Activated naive CD8-positive, alpha-beta T cell (primary cell): ENCODE data around the gene EPS8L3.
"Not testable (repeated sequence)": the region's sequence is repeated elsewhere in the genome, so short reads cannot be mapped to it uniquely, and the experiment has no call there.

ENCODE experiments used
- H3K27ac Mint-ChIP-seq: one replicate; pipeline ENCODE4 v1.8.0; 2021; ENCODE audit warnings: mixed read lengths
- H3K27me3 Mint-ChIP-seq: one replicate; pipeline ENCODE4 v1.8.0; 2021; ENCODE audit warnings: mixed read lengths
- H3K36me3 Mint-ChIP-seq: one replicate; pipeline ENCODE4 v1.8.0; 2021; ENCODE audit warnings: mixed read lengths
- H3K4me1 Mint-ChIP-seq: one replicate; pipeline ENCODE4 v1.8.0; 2021; ENCODE audit warnings: low read depth, mixed read lengths
- H3K4me3 Mint-ChIP-seq: one replicate; pipeline ENCODE4 v1.8.0; 2021; ENCODE audit warnings: mild to moderate bottlenecking, mixed read lengths
- H3K9me3 Mint-ChIP-seq: one replicate; pipeline ENCODE4 v1.8.0; 2021; ENCODE audit warnings: low read depth, mixed read lengths

EPS8L3 gene

GRCh38 chr1:109776206-109776835 lies 12.6 kb upstream of the EPS8L3 start:
- Mint-ChIP-seq H3K4me1 (no peaks in the 10 kb centered on the region), H3K9me3 (no peaks in the 10 kb centered on the region), H3K4me3 (no peak overlapping the region), H3K36me3 (peaks cover 5% of the 10 kb centered on the region), H3K27ac (no peak overlapping the region), H3K27me3 (no peaks in the 10 kb centered on the region)

- H3K4me3 Mint-ChIP-seq, result no peak overlapping the region
- H3K27me3 Mint-ChIP-seq, result no peaks in the 10 kb centered on the region
- H3K36me3 Mint-ChIP-seq, result peaks cover under 1% of the 10 kb centered on the region
- H3K9me3 Mint-ChIP-seq, result no peaks in the 10 kb centered on the region
- H3K4me1 Mint-ChIP-seq, result no peaks in the 10 kb centered on the region
- no peak overlapping the region for H3K27ac Mint-ChIP-seq
Measured at GRCh38 chr1:109775398-109775797, 11.7 kb upstream of the EPS8L3 start.

GRCh38 chr1:109773900-109774485 lies 10.3 kb upstream of the EPS8L3 start:
- Mint-ChIP-seq H3K36me3 (no peaks in the 10 kb centered on the region), H3K4me1 (no peaks in the 10 kb centered on the region), H3K27ac (no peak overlapping the region), H3K27me3 (no peaks in the 10 kb centered on the region), H3K4me3 (no peak overlapping the region), H3K9me3 (no peaks in the 10 kb centered on the region)

GRCh38 chr1:109773203-109773899 lies 9.6 kb upstream of the EPS8L3 start:
- Mint-ChIP-seq H3K9me3 (no peaks in the 10 kb centered on the region), H3K4me1 (no peaks in the 10 kb centered on the region), H3K27me3 (no peaks in the 10 kb centered on the region), H3K4me3 (no peak overlapping the region), H3K27ac (no peak overlapping the region), H3K36me3 (no peaks in the 10 kb centered on the region)

- Mint-ChIP-seq H3K4me3 (no peak overlapping the region), H3K9me3 (no peaks in the 10 kb centered on the region), H3K27ac (no peak overlapping the region), H3K36me3 (no peaks in the 10 kb centered on the region), H3K27me3 (no peaks in the 10 kb centered on the region), H3K4me1 (no peaks in the 10 kb centered on the region)
Measured at GRCh38 chr1:109772658-109773202, 9.0 kb upstream of the EPS8L3 start.

- no peaks in the 10 kb centered on the region for H3K27me3 Mint-ChIP-seq
- H3K9me3 Mint-ChIP-seq, result no peaks in the 10 kb centered on the region
- no peak overlapping the region for H3K4me3 Mint-ChIP-seq
- no peaks in the 10 kb centered on the region for H3K4me1 Mint-ChIP-seq
- no peaks in the 10 kb centered on the region for H3K36me3 Mint-ChIP-seq
- no peak overlapping the region for H3K27ac Mint-ChIP-seq
Measured at GRCh38 chr1:109771712-109772657, 8.3 kb upstream of the EPS8L3 start.

- Mint-ChIP-seq H3K27ac (no peak overlapping the region), H3K36me3 (no peaks in the 10 kb centered on the region), H3K4me1 (no peaks in the 10 kb centered on the region), H3K27me3 (no peaks in the 10 kb centered on the region), H3K4me3 (no peak overlapping the region), H3K9me3 (no peaks in the 10 kb centered on the region)
Measured at GRCh38 chr1:109770331-109771095, 6.8 kb upstream of the EPS8L3 start.

- H3K9me3 Mint-ChIP-seq, result no peaks in the 10 kb centered on the region
- H3K4me1 Mint-ChIP-seq, result no peaks in the 10 kb centered on the region
- no peaks in the 10 kb centered on the region for H3K27me3 Mint-ChIP-seq
- no peak overlapping the region for H3K4me3 Mint-ChIP-seq
- H3K27ac Mint-ChIP-seq, result no peak overlapping the region
- H3K36me3 Mint-ChIP-seq, result no peaks in the 10 kb centered on the region
Measured at GRCh38 chr1:109769330-109770078, 5.8 kb upstream of the EPS8L3 start.

GRCh38 chr1:109768820-109769219 lies 5.1 kb upstream of the EPS8L3 start:
- no peak overlapping the region for H3K4me3 Mint-ChIP-seq
- H3K27ac Mint-ChIP-seq, result no peak overlapping the region
- H3K4me1 Mint-ChIP-seq, result no peaks in the 10 kb centered on the region
- H3K36me3 Mint-ChIP-seq, result no peaks in the 10 kb centered on the region
- H3K9me3 Mint-ChIP-seq, result no peaks in the 10 kb centered on the region
- H3K27me3 Mint-ChIP-seq, result no peaks in the 10 kb centered on the region

- no peaks in the 10 kb centered on the region for H3K36me3 Mint-ChIP-seq
- H3K27me3 Mint-ChIP-seq, result no peaks in the 10 kb centered on the region
- no peaks in the 10 kb centered on the region for H3K9me3 Mint-ChIP-seq
- H3K4me3 Mint-ChIP-seq, result no peak overlapping the region
- no peaks in the 10 kb centered on the region for H3K4me1 Mint-ChIP-seq
- H3K27ac Mint-ChIP-seq, result no peak overlapping the region
Measured at GRCh38 chr1:109768335-109768650, 4.6 kb upstream of the EPS8L3 start.

GRCh38 chr1:109767637-109768334 lies 4.1 kb upstream of the EPS8L3 start:
- Mint-ChIP-seq H3K36me3 (no peaks in the 10 kb centered on the region), H3K4me3 (no peak overlapping the region), H3K27ac (no peak overlapping the region), H3K4me1 (no peaks in the 10 kb centered on the region), H3K9me3 (no peaks in the 10 kb centered on the region), H3K27me3 (no peaks in the 10 kb centered on the region)

GRCh38 chr1:109766991-109767636 lies 3.4 kb upstream of the EPS8L3 start:
- not testable (repeated sequence) for H3K9me3 Mint-ChIP-seq, H3K4me3 Mint-ChIP-seq, H3K27me3 Mint-ChIP-seq, H3K4me1 Mint-ChIP-seq, H3K36me3 Mint-ChIP-seq, H3K27ac Mint-ChIP-seq
